Tibial artery (tissue), 4 donors: ENCODE measurements around the gene NPBWR2.
A peak's percentile ranks its signal among the peaks of the same experiment; 100 is the strongest.

ENCODE experiments used
- DNase-seq, 2 donors: peaks; one replicate each; pipeline ENCODE4 v3.0.0-alpha.2; 2019
- H3K27ac ChIP-seq, 2 donors: fragments of 200-600 bp; sonication (generic) in 1 of 2; 1 replicate in 1 of 2; 2 replicates in 1 of 2; pipeline ENCODE4 v1.5.1; 2018 to 2019; ENCODE audit warnings: mild to moderate bottlenecking in 1 of 2
- H3K27me3 ChIP-seq, 2 donors: fragments of 200-600 bp; sonication (generic) in 1 of 2; one replicate each; pipeline versions ENCODE4 v1.5.1 to v1.6.0; 2016 to 2019
- H3K36me3 ChIP-seq, 3 donors: fragments of 200-600 bp; sonication (generic) in 2 of 3; one replicate each; pipeline ENCODE4 v1.5.1; 2016 to 2019; ENCODE audit warnings: mild to moderate bottlenecking in 2 of 3
- H3K4me1 ChIP-seq, 4 donors: fragments of 200-600 bp; sonication (generic) in 2 of 4; 1 replicate in 3 of 4; 2 replicates in 1 of 4; pipeline ENCODE4 v1.5.1; 2016 to 2019
- H3K4me3 ChIP-seq, 2 donors: fragments of 200-600 bp; sonication (generic) in 1 of 2; 1 replicate in 1 of 2; 2 replicates in 1 of 2; pipeline ENCODE4 v1.5.1; 2018 to 2019; ENCODE audit warnings: mild to moderate bottlenecking in 2 of 2
- H3K9me3 ChIP-seq, 3 donors: fragments of 200-600 bp; sonication (generic) in 1 of 3; one replicate each; pipeline ENCODE4 v1.5.1; 2016 to 2019
- intact Hi-C: fragments of 100-400 bp; cut with DNase I; formaldehyde crosslinking; loops from one replicate; pipeline ENCODE4 v1.15.0; 2023; ENCODE audit warnings: low total_unique reads
- TF ChIP-seq, protein P1 (sequence below), 2 experiments: fragments of 200-600 bp in 1 of 2; fragments of 450-650 bp in 1 of 2; IDR thresholded peaks; one replicate each; pipeline ENCODE4 v1.5.1; 2017 to 2019; ENCODE audit warnings: antibody characterized with exemption in 2 of 2, mild to moderate bottlenecking in 1 of 2, moderate library complexity in 1 of 2

Gene NPBWR2

DNA sequence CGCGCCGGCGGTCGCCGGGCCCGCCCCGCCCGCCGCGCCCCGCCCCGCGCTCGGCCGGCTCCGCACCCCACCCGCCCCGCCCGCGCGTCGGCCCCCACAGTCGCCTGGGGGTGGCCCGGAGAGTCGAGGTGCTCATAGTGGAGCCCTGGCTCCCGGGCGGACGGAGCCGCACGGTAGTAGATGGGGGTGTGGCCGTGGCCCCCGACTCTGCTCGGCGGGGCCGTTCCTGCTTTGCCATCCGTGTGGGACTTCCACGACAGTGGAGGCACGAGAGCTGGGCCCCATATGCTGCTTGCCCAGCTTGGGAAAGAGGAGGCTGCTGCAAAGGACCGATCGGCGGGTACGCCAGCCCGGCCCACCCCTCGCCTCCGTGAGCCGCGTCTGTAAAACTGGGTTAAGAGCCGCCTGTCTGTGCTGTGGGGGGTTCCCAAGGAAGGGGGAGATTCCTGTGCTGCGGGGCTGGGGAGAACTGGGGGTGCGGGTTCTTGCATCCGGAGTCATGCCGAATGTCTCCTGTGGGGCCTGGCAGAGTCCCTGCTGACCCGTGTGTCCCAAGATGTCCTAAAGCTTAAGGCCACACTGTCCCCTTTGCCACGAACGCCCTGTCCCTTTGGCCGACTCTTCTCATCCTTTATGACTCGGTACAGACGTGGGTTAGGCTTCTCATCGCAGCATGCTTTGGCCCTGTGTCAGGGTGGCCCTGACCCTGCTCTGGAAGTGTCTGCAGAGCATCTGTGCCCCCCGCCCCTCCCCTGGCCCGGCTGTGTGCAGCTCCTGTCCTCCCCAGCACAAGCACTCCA is 27.2 kb downstream of the NPBWR2 start, which contains the start of gene OPRL1:
Gene OPRL1 (plus strand): TSS at position 70 of the 800 bp plus-strand sequence. CDS start 12,639 bp downstream, outside the sequence.
- no peak for DNase-seq
- Histone ChIP-seq H3K4me1 (peaks cover 0 to 69% (median 42%) of the 10 kb centered on the region in 4 donors), H3K9me3 (no peaks in the 10 kb centered on the region), H3K27me3 (peaks cover 3 to 20% of the 10 kb centered on the region in 2 donors), H3K4me3 (peak within 1 kb of the TSS; percentile 65 to 68), H3K27ac (peak within 1 kb of the TSS; percentile 69 to 80), H3K36me3 (peaks cover 0 to 2% (median 0%) of the 10 kb centered on the region in 3 donors)
- intact Hi-C loops, result no loop called here
- TF ChIP-seq, protein P1, sequence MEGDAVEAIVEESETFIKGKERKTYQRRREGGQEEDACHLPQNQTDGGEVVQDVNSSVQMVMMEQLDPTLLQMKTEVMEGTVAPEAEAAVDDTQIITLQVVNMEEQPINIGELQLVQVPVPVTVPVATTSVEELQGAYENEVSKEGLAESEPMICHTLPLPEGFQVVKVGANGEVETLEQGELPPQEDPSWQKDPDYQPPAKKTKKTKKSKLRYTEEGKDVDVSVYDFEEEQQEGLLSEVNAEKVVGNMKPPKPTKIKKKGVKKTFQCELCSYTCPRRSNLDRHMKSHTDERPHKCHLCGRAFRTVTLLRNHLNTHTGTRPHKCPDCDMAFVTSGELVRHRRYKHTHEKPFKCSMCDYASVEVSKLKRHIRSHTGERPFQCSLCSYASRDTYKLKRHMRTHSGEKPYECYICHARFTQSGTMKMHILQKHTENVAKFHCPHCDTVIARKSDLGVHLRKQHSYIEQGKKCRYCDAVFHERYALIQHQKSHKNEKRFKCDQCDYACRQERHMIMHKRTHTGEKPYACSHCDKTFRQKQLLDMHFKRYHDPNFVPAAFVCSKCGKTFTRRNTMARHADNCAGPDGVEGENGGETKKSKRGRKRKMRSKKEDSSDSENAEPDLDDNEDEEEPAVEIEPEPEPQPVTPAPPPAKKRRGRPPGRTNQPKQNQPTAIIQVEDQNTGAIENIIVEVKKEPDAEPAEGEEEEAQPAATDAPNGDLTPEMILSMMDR (IDR thresholded peaks at IDR 0.05), result no peak

DNA sequence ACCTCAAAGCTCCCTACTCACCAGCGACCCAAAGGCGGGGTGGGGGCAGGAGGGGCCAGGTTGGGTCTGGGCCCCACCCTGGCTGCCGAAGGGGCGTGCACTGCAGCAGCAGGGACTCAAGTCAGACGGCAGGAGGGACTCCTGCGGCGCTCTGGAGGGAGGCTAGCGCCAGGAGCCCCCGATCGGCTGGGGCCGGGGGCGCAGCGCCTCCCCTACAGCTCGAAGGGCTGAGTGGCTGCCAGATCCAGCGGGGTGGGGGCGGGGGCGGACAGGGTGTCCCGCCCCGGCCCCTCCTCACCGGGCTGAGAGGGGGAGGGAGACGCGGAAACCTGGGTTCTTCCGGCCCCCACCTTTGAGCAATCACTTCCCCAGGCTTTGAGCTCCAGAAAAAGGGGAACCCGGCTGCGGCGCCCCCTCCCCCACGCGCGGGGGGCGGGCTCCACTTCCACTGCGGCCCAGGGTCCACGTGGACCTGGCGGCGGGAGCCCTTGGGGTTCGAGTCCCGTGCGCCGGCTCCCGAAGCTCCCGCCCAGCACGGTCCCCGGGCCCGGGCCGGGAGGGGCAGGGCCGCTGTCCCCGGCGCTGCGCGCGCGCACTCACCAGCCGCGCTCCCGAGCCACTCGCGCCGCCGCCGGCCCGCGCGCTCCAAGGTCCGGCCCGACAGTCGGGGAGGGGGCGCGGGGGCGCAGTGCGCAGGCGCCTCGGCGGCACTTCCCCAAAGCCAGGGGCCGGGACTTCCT is 27.9 kb downstream of the NPBWR2 start, which contains the start of gene RGS19:
Gene RGS19 (minus strand): TSS at position 246 of the 740 bp plus-strand sequence. CDS start 2,632 bp downstream, outside the sequence.
- peak within 1 kb of the TSS; percentile 69 to 80 for H3K27ac ChIP-seq
- peaks cover 0 to 12% of the 10 kb centered on the region in 2 donors for H3K27me3 ChIP-seq
- H3K4me3 ChIP-seq, result peak within 1 kb of the TSS; percentile 65 to 68
- peak; percentile 73 to 84 for DNase-seq
- peaks cover 0 to 61% (median 46%) of the 10 kb centered on the region in 4 donors for H3K4me1 ChIP-seq
- intact Hi-C loops, result no loop called here
- H3K36me3 ChIP-seq, result peaks cover 0 to 10% (median 7%) of the 10 kb centered on the region in 3 donors
- no peaks in the 10 kb centered on the region for H3K9me3 ChIP-seq
- TF ChIP-seq, protein P1 (IDR thresholded peaks at IDR 0.05), result no peak

DNA sequence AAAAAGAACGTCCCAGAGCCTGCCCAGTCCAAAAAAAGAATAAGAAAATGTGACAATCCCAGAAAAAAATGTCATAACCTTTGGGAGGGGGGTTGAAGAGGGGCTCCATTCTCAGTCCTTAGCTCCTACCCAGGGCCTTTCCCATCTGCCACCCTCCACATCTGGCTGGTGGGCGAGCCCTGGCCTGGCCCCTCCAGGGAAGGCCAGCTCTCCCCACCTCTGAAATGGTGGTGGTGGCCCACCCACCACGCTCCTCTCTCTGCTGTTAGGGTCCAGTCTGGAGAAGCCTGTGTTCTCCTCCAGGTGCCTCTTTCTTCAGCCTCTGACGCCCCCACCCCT is 28.5 kb downstream of the NPBWR2 start:
- Histone ChIP-seq H3K4me1 (peaks cover 0 to 56% (median 43%) of the 10 kb centered on the region in 4 donors), H3K36me3 (peaks cover 0 to 15% (median 12%) of the 10 kb centered on the region in 3 donors)
- TF ChIP-seq, protein P1 (IDR thresholded peaks at IDR 0.05), result no peak

DNA sequence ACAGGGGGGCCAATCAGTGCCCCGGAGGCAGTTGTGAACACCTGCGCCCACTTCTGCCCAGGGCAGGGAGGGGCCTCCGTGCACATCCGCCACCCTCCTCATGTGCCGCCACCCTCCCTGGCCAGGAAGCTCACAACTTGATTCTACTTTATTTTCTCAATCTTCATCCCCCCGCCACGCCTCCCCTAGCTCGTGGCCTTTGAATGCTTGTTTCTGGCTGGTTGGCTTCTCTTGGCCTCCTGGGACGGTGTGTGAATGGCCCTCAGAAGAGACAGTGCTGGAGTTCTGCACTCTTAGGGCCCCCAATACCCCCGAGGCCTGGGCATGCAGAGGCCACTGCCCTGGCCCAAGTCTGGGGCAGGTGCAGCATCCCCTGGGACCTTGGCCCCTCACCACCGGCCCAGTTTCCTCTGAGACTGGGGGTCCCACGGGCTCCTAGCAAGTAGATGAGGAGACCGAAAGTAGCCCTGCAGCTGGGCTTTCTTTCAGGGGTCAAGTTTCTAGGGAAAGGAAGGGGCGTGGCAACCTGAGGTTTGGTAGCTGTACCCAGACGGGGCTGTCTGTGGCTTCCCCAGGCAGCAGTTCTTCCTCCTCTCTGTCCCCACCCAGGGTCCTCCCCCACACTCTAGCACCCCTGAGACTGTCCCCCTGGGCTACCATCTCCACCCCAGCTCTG is 29.4 kb downstream of the NPBWR2 start:
- H3K9me3 ChIP-seq, result no peaks in the 10 kb centered on the region
- peaks cover 0 to 22% (median 21%) of the 10 kb centered on the region in 3 donors for H3K36me3 ChIP-seq
- TF ChIP-seq, protein P1 (IDR thresholded peaks at IDR 0.05), result no peak
- no peak for DNase-seq
- peak overlapping the region; percentile 69 to 80 for H3K27ac ChIP-seq
- H3K4me1 ChIP-seq, result peaks cover 0 to 47% (median 34%) of the 10 kb centered on the region in 4 donors
- intact Hi-C loops, result no loop called here
- H3K4me3 ChIP-seq, result peak overlapping the region; percentile 65 to 68
- no peaks in the 10 kb centered on the region for H3K27me3 ChIP-seq

More for the DNA sequence above, 28.5 kb downstream of the NPBWR2 start:
- Histone ChIP-seq H3K27ac (peak overlapping the region; percentile 69 to 80), H3K4me3 (peak overlapping the region; percentile 65 to 68), H3K9me3 (no peaks in the 10 kb centered on the region), H3K27me3 (peaks cover 0 to 7% of the 10 kb centered on the region in 2 donors)
- no peak for DNase-seq
- intact Hi-C loops, result no loop called here

DNA sequence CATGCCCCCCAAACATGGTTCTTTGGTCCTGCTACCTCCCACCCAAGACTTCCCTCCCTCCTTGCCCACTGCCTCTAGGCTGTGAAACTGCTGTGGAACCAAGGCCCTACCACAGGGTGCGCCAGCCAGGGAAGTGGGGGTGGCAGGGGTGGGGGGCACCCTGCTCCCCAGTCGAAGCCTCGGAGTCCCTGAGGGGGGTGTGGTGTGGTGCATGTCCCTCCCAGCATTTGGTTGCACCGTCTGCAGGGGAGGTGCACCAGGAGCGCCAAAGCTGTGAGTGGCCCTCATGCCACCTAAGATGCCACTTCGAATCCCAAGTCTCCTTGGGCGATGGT is 29.9 kb downstream of the NPBWR2 start:
- H3K36me3 ChIP-seq, result peaks cover 0 to 26% (median 22%) of the 10 kb centered on the region in 3 donors
- no peak for DNase-seq
- peak overlapping the region; percentile 31 to 80 for H3K27ac ChIP-seq
- peak overlapping the region; percentile 65 to 68 for H3K4me3 ChIP-seq
- H3K9me3 ChIP-seq, result no peaks in the 10 kb centered on the region
- TF ChIP-seq, protein P1 (IDR thresholded peaks at IDR 0.05), result no peak
- intact Hi-C loops, result no loop called here
- H3K4me1 ChIP-seq, result peaks cover 0 to 45% (median 33%) of the 10 kb centered on the region in 4 donors
- no peaks in the 10 kb centered on the region for H3K27me3 ChIP-seq
